ENCODE results near the gene HCFC1. TPM values are rescaled to one million over a fixed set of nuclear protein-coding genes. Genes with fewer than 3 reads are reported as not detected.

Gene HCFC1
- total RNA-seq, 6 experiments from 2014 or later, result 52.1 to 62.1 (median 59.0) TPM

DNA sequence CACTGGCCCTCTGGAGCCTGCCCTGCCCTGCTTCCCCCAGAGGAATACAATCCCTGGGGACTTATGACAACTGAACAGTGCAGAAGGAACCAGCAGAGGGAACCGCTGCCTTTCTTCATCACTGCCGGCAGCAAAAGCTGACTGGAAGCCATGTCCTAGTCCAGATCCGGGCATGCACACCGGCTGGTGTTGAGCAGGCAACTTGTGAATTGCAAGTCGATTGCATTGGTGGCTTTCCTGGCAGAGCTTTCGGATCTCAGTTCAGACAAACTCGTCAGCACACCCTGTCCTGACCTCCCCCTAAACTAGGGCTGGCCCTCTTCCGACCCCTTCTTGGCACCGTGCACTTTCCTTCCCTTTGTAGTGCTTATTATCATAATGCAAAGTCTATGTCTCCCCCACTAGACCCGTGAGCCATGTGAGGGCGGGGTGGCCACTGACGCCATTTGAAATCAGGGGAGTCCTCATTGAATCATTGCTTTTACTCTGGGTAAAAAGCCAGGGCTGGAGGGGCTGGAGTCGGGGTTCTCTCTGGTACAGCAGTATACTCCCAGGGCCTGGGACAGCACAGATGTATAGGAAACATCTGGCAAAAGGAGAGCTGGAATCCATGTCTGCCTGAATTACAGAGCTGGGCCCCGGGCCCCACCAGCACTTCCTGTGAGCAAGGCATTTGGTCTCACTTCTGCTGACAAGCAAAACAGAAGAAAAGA lies 47.3 kb downstream of the HCFC1 start:
- Mint-ChIP-seq H3K4me3 (no peak overlapping the region), H3K27ac (no peak overlapping the region), H3K4me1 (ENCODE audit: low read depth) (peaks cover 24% of the 10 kb centered on the region), H3K9me3 (no peaks in the 10 kb centered on the region), H3K27me3 (ENCODE audit: insufficient read depth) (no peaks in the 10 kb centered on the region), H3K36me3 (ENCODE audit: low read depth) (no peaks in the 10 kb centered on the region)
- TF ChIP-seq, protein P1, sequence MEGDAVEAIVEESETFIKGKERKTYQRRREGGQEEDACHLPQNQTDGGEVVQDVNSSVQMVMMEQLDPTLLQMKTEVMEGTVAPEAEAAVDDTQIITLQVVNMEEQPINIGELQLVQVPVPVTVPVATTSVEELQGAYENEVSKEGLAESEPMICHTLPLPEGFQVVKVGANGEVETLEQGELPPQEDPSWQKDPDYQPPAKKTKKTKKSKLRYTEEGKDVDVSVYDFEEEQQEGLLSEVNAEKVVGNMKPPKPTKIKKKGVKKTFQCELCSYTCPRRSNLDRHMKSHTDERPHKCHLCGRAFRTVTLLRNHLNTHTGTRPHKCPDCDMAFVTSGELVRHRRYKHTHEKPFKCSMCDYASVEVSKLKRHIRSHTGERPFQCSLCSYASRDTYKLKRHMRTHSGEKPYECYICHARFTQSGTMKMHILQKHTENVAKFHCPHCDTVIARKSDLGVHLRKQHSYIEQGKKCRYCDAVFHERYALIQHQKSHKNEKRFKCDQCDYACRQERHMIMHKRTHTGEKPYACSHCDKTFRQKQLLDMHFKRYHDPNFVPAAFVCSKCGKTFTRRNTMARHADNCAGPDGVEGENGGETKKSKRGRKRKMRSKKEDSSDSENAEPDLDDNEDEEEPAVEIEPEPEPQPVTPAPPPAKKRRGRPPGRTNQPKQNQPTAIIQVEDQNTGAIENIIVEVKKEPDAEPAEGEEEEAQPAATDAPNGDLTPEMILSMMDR (IDR thresholded peaks at IDR 0.05), result peak; percentile 36
- peak; percentile 47 for DNase-seq

DNA sequence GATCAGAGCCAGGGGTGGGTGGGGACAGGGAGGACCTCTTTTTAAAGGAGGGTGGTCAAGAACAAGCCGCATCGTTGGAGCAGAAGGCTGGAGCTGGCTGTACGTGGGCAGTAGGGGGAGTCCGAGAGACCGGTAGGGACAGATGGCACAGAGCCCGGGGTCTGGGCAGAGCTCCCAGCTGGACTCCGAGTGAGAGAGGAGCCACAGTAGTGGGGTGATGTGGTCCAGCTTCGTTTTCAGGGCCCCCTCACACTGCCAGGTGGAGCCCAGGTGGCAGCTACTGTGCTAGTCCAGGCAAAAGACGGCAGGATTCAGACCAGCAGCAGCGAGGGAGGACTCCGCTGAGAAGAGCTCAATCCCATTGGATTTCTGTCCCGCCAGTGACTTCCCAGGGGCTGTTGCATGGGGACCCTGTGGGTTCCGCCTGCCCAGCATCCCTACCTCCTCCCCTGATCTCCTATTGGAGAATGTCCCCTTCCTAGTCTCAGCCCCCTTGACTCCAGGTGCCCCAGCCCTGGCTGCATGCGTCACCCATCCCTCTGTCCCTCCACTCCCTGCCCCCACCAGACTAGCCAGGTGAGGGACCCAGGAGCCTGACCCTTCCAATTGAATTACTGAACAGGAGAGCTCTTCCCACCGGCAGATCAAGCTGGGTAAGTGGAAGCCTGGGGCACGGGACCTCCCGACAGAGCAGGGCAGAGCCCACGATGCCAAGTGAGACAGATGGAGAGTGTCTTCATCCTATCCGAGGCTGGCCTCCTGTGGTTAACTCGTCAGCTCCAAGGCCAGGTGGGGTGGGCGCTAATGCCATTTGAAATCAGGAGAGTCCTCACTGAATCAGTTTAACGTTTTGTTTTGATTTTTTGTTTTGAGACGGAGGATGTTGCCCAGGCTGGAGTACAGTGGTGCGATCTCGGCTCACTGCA lies 48.4 kb downstream of the HCFC1 start:
- DNase-seq, result peak; percentile 33
- Mint-ChIP-seq H3K36me3 (ENCODE audit: low read depth) (no peaks in the 10 kb centered on the region), H3K4me1 (ENCODE audit: low read depth) (peaks cover 13% of the 10 kb centered on the region), H3K27ac (no peak overlapping the region), H3K4me3 (no peak overlapping the region), H3K9me3 (no peaks in the 10 kb centered on the region), H3K27me3 (ENCODE audit: insufficient read depth) (peaks cover 1% of the 10 kb centered on the region; the same call in 1 of the 2 replicates)
- TF ChIP-seq, protein P1 (IDR thresholded peaks at IDR 0.05), result peak; percentile 60; the same call in 1 of the 2 replicates

DNA sequence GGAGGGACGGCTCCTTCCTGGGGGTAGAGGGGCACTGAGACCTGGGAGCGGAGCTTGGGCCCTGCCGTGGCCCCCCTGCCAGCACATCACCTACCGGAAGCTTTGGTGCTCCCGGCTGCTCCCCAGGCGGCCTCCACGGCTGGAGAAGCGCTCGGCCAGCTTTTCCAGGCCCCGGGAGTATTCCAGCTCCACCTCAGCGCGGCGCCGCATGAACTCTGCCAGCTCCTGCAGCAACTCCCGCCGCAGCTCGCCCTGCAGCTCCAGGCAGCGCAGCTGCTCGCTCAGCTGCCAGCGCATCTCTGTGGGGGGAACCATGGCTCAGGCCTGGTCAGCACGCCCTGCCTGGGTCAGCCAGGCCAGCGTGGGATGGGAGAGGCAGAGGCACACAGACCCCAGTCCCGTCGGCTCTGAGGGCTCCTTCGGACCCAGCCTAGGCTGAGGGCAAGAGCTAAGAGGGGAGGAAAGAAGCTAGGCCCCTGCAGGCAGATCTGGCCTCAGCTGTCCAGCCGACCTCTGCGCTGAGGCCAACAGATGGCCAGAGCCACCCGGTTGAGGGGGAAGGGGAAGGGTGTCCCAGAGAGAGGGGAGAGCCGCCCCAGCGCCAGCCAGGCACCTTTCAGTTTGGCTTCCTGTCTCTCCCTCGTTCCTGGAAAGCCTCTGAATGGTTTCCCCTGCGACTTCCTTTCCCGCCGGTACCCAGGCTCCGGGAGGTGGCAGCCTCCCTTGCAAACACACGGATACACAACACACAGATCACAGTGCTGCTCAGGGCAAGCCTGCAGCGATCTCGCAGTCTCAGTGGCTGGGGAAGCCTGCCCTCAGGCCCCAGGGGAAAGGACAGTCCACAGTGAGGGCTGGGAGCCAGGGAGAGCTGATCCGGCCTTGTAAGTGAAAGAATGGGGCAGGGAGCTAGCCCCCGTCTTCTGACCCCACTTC lies 49.8 kb downstream of the HCFC1 start:
- Mint-ChIP-seq H3K27me3 (ENCODE audit: insufficient read depth) (peaks cover 3% of the 10 kb centered on the region), H3K9me3 (no peaks in the 10 kb centered on the region), H3K36me3 (ENCODE audit: low read depth) (no peaks in the 10 kb centered on the region), H3K4me3 (no peak overlapping the region), H3K4me1 (ENCODE audit: low read depth) (peaks cover 6% of the 10 kb centered on the region; the same call in 1 of the 2 replicates), H3K27ac (no peak overlapping the region)
- TF ChIP-seq, protein P1 (IDR thresholded peaks at IDR 0.05), result no peak
- DNase-seq, result no peak

DNA sequence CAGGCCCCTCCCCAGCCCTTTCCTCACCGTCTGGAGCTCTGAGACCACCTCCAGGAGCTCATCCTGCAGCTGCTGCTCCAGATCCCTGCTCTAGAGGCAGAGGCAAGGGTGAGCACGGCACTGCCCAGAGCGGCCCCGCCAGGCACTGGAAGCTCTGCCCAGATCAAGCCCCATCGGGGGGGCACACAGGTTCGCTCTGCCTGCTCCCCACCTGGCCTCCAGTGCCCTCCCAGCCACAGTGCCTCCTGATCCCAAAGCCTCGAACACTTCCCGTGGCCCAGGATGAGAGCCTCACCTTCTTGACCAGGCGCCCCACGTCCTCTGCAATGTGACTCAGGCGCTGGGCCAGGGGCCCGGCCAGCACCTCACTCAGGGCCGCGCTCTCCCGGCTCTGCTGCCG lies 50.5 kb downstream of the HCFC1 start:
- H3K36me3 Mint-ChIP-seq (ENCODE audit: low read depth), result no peaks in the 10 kb centered on the region
- TF ChIP-seq, protein P1 (IDR thresholded peaks at IDR 0.05), result no peak
- H3K27ac Mint-ChIP-seq, result no peak overlapping the region
- no peak overlapping the region for H3K4me3 Mint-ChIP-seq
- DNase-seq, result no peak
- peaks cover 4% of the 10 kb centered on the region for H3K27me3 Mint-ChIP-seq (ENCODE audit: insufficient read depth)
- no peaks in the 10 kb centered on the region for H3K9me3 Mint-ChIP-seq
- peaks cover 6% of the 10 kb centered on the region; the same call in 1 of the 2 replicates for H3K4me1 Mint-ChIP-seq (ENCODE audit: low read depth)

DNA sequence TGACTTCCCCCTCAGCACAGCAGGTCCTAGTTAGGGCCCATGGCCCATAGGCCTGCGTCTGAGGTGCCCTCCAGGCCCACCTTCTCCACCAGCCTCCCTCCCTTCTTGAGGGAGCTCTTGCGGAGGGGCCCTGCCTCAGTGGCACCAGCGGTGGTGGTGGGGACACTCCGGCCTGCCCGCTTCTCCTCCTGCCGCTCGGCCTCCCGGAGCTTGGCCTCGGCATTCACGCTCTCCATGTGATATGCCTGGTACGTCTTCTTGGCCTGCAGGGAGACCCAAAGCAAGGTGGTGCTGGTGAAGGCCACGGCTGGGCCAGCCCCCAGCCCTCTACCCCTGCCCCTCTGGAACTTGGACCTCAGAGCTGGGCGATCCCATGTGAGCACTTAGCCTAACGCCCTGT lies 51.1 kb downstream of the HCFC1 start:
- peaks cover 6% of the 10 kb centered on the region; the same call in 1 of the 2 replicates for H3K4me1 Mint-ChIP-seq (ENCODE audit: low read depth)

More for the DNA sequence above, 51.1 kb downstream of the HCFC1 start:
- Mint-ChIP-seq H3K9me3 (no peaks in the 10 kb centered on the region), H3K36me3 (ENCODE audit: low read depth) (no peaks in the 10 kb centered on the region), H3K27ac (no peak overlapping the region), H3K4me3 (no peak overlapping the region), H3K27me3 (ENCODE audit: insufficient read depth) (peaks cover 6% of the 10 kb centered on the region)
- no peak for DNase-seq
- TF ChIP-seq, protein P1 (IDR thresholded peaks at IDR 0.05), result no peak

Measured in HFFc6 (cell line).